ENCODE measurements around the gene UBE2O. TPM values are rescaled to one million over a fixed set of nuclear protein-coding genes. Genes with fewer than 3 reads are reported as not detected.

Gene UBE2O
- total and polyA plus RNA-seq, 2 experiments from 2014 or later, result 7.1 to 17.2 TPM

DNA sequence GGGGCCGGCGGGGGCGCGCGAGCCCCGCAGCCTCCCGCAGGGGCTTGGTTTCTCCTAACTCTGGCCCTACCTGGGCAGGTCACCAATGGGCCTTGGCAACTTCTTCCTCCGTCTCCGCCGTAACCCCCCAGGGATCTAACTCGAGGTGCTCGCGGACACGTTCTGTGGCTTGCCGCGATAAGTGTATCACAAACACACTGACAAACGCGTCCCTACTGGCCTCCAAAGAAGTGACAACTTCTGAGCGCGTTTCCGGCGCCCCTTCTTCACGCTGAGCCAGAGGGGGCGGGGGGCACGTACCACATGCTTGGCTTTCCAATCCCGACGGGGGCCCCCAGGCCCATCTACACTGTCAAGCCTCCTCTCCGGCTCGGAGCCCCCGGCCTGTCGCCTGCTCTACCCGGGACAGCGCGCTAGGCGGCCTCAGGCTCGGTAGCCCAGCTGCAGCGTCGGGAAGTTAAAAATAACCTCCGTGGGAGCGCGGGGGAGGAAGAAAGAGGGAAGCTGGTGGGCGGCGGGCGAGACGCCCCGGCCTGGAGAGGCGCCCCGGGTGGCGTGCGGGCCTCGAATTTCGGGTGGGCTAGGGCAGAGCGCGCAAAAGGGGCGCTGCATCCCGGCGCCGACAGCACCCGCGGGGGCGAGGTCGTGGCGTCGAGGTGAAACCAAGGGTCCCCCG, 69.3 kb downstream of the UBE2O start:
- no peaks in the 10 kb centered on the region for H3K27me3 ChIP-seq (replicated peaks; ENCODE audit: insufficient read depth)
- H3K9ac ChIP-seq, result peak overlapping the region; percentile 99
- in situ Hi-C loops (cut with MboI), result no loop called here

DNA sequence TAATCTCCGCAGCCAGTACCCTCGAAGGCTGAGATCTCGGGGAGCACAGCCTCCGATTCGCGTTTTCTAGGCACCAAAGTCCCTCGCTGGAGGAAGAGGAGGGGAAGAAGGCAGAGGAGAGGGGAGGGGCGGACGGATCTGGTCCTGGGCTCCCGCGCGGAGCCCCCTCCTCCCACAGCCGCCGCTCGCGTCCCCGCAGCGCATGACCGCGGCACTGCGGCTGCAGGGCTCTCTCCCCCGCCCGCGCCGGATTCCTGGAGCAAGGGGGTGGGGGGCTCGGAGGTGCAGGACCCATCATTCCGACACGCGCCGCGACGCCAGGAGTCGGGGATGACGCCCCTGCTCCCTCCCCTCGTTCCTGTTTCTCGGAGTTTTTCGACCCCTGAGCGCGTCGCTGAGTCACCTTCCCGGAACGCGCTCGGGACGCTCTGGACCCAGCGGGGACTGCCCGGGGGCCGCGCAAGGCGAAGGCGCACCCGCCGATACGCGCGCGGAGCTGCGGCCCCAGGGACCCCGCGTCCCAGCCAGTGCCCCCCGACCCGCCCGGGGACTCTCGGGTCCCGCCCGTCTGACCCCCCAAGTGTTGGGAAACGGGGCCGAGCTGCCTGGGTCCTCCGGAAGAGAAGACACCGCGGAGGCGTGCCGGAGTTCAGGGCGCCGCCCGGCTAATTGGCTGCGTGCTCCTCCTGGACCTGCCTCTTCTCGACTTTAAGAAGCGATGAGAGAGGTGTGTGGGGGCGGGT, 70.0 kb downstream of the UBE2O start:
- 1% methylated on average over 45 to 62 of the region's 80 CpGs for WGBS, 2 experiments (ENCODE audit: low coverage in 1 of 2, low lambda C conversion rate in 2 of 2, missing lambda C conversion rate in 2 of 2)
- H3K9ac ChIP-seq, result peak overlapping the region; percentile 99

More for the DNA sequence above, 69.3 kb downstream of the UBE2O start:
- peak; percentile 84 for DNase-seq
- Histone ChIP-seq H2AFZ (no peak overlapping the region), H3K27ac (peak overlapping the region; percentile 96), H3K9me3 (ENCODE audit: low read depth) (no peaks in the 10 kb centered on the region), H3K4me2 (ENCODE audit: unreplicated experiment) (peak overlapping the region; percentile 90), H3K4me1 (ENCODE audit: insufficient read depth) (peaks cover 22% of the 10 kb centered on the region), H3K36me3 (ENCODE audit: low read depth) (peaks cover 7% of the 10 kb centered on the region; the same call in 1 of the 2 replicates), H3K4me3 (peak overlapping the region; percentile 83), H3F3A (ENCODE audit: insufficient read depth) (peaks cover 13% of the 10 kb centered on the region), H3K9me2 (ENCODE audit: insufficient read depth) (no peaks in the 10 kb centered on the region), H3K79me2 (ENCODE audit: insufficient read depth) (peaks cover 50% of the 10 kb centered on the region), H4K20me1 (ENCODE audit: insufficient read depth) (no peaks in the 10 kb centered on the region)
- WGBS, 2 experiments (ENCODE audit: low coverage in 1 of 2, low lambda C conversion rate in 2 of 2, missing lambda C conversion rate in 2 of 2), result 0 to 3% methylated on average over 35 to 65 of the region's 65 CpGs
- TF ChIP-seq EZH2phosphoT487 (IDR thresholded peaks at IDR 0.05; ENCODE audit: insufficient read depth, low read depth), result no peak
- no peak for TF ChIP-seq EZH2 (IDR thresholded peaks at IDR 0.05; ENCODE audit: insufficient read depth, poor library complexity, severe bottlenecking)

GRCh38 chr17:76382351-76382802, 70.6 kb downstream of the UBE2O start:
- TF ChIP-seq EZH2phosphoT487 (IDR thresholded peaks at IDR 0.05; ENCODE audit: insufficient read depth, low read depth) (no peak), EZH2 (IDR thresholded peaks at IDR 0.05; ENCODE audit: insufficient read depth, poor library complexity, severe bottlenecking) (no peak)
- Histone ChIP-seq H3K4me1 (ENCODE audit: insufficient read depth) (peaks cover 22% of the 10 kb centered on the region), H3F3A (ENCODE audit: insufficient read depth) (peaks cover 4% of the 10 kb centered on the region; the same call in 1 of the 2 replicates), H2AFZ (peak overlapping the region; percentile 9; the same call in 1 of the 2 replicates), H3K27me3 (replicated peaks; ENCODE audit: insufficient read depth) (no peaks in the 10 kb centered on the region), H3K36me3 (ENCODE audit: low read depth) (no peaks in the 10 kb centered on the region), H3K9ac (peak overlapping the region; percentile 99), H3K27ac (peak overlapping the region; percentile 96), H3K79me2 (ENCODE audit: insufficient read depth) (peaks cover 40% of the 10 kb centered on the region), H3K9me3 (ENCODE audit: low read depth) (no peaks in the 10 kb centered on the region), H3K4me3 (peak overlapping the region; percentile 83), H3K9me2 (ENCODE audit: insufficient read depth) (no peaks in the 10 kb centered on the region), H3K4me2 (ENCODE audit: unreplicated experiment) (peak overlapping the region; percentile 90), H4K20me1 (ENCODE audit: insufficient read depth) (no peaks in the 10 kb centered on the region)
- 1 to 14% methylated on average over 15 to 21 of the region's 21 CpGs for WGBS, 2 experiments (ENCODE audit: low coverage in 1 of 2, low lambda C conversion rate in 2 of 2, missing lambda C conversion rate in 2 of 2)
- peak; percentile 89 for DNase-seq
- in situ Hi-C loops (cut with MboI), result no loop called here

More for the DNA sequence above, 70.0 kb downstream of the UBE2O start:
- in situ Hi-C loops (cut with MboI), result no loop called here
- no peaks in the 10 kb centered on the region for H3K9me3 ChIP-seq (ENCODE audit: low read depth)
- DNase-seq, result peak; percentile 89
- H3K4me1 ChIP-seq (ENCODE audit: insufficient read depth), result peaks cover 22% of the 10 kb centered on the region
- peak overlapping the region; percentile 96 for H3K27ac ChIP-seq
- no peaks in the 10 kb centered on the region for H4K20me1 ChIP-seq (ENCODE audit: insufficient read depth)
- peak overlapping the region; percentile 90 for H3K4me2 ChIP-seq (ENCODE audit: unreplicated experiment)
- TF ChIP-seq EZH2 (IDR thresholded peaks at IDR 0.05; ENCODE audit: insufficient read depth, poor library complexity, severe bottlenecking) (no peak), EZH2phosphoT487 (IDR thresholded peaks at IDR 0.05; ENCODE audit: insufficient read depth, low read depth) (no peak)
- peaks cover 3% of the 10 kb centered on the region; the same call in 1 of the 2 replicates for H3K36me3 ChIP-seq (ENCODE audit: low read depth)
- H3K9me2 ChIP-seq (ENCODE audit: insufficient read depth), result no peaks in the 10 kb centered on the region
- peaks cover 7% of the 10 kb centered on the region for H3F3A ChIP-seq (ENCODE audit: insufficient read depth)
- peaks cover 46% of the 10 kb centered on the region for H3K79me2 ChIP-seq (ENCODE audit: insufficient read depth)
- H2AFZ ChIP-seq, result peak overlapping the region; percentile 9; the same call in 1 of the 2 replicates
- peak overlapping the region; percentile 83 for H3K4me3 ChIP-seq
- H3K27me3 ChIP-seq (replicated peaks; ENCODE audit: insufficient read depth), result no peaks in the 10 kb centered on the region

- peak overlapping the region; percentile 96 for H3K27ac ChIP-seq
These were observed 71.2 kb downstream of the UBE2O start for GRCh38 chr17:76381633-76382350.

More at GRCh38 chr17:76381633-76382350, 71.2 kb downstream of the UBE2O start:
- 87% methylated on average over 18 to 19 of the region's 19 CpGs for WGBS, 2 experiments (ENCODE audit: low coverage in 1 of 2, low lambda C conversion rate in 2 of 2, missing lambda C conversion rate in 2 of 2)
- Histone ChIP-seq H3K9ac (peak overlapping the region; percentile 99), H3F3A (ENCODE audit: insufficient read depth) (peaks cover 4% of the 10 kb centered on the region; the same call in 1 of the 2 replicates), H3K4me1 (ENCODE audit: insufficient read depth) (peaks cover 18% of the 10 kb centered on the region), H3K9me2 (ENCODE audit: insufficient read depth) (no peaks in the 10 kb centered on the region), H3K9me3 (ENCODE audit: low read depth) (no peaks in the 10 kb centered on the region), H3K36me3 (ENCODE audit: low read depth) (no peaks in the 10 kb centered on the region), H3K27me3 (replicated peaks; ENCODE audit: insufficient read depth) (no peaks in the 10 kb centered on the region), H3K79me2 (ENCODE audit: insufficient read depth) (peaks cover 34% of the 10 kb centered on the region), H3K4me2 (ENCODE audit: unreplicated experiment) (peak overlapping the region; percentile 90), H2AFZ (no peak overlapping the region), H3K4me3 (peak overlapping the region; percentile 83), H4K20me1 (ENCODE audit: insufficient read depth) (no peaks in the 10 kb centered on the region)
- in situ Hi-C loops (cut with MboI), result no loop called here
- peak; percentile 30 for DNase-seq
- TF ChIP-seq EZH2 (IDR thresholded peaks at IDR 0.05; ENCODE audit: insufficient read depth, poor library complexity, severe bottlenecking) (no peak), EZH2phosphoT487 (IDR thresholded peaks at IDR 0.05; ENCODE audit: insufficient read depth, low read depth) (no peak)
